DMS79 treated with DMSO at 0.1 percent for 48 hours (cell line): Measurements from ENCODE around the gene DHRS12.

Experiments
- DNase-seq: peaks from one replicate; lab custom pipeline; 2025; lab: John Stamatoyannopoulos, UW

DHRS12 gene

GRCh38 chr13:51781246-51782022, 22.5 kb downstream of the DHRS12 start:
- DNase-seq = no peak

GRCh38 chr13:51780099-51780498, 23.9 kb downstream of the DHRS12 start:
- no peak for DNase-seq

- DNase-seq = peak; percentile 54
Measured at GRCh38 chr13:51778392-51778791, 25.6 kb downstream of the DHRS12 start.

GRCh38 chr13:51777921-51778320, 26.0 kb downstream of the DHRS12 start:
- DNase-seq = no peak

- no peak for DNase-seq
Measured at GRCh38 chr13:51776179-51776578, 27.8 kb downstream of the DHRS12 start.

GRCh38 chr13:51773515-51773914, 30.4 kb downstream of the DHRS12 start:
- DNase-seq = no peak

- DNase-seq = no peak
Measured at GRCh38 chr13:51772781-51773180, 31.2 kb downstream of the DHRS12 start.

GRCh38 chr13:51772105-51772455, 31.9 kb downstream of the DHRS12 start:
- no peak for DNase-seq

GRCh38 chr13:51771418-51772104, 32.4 kb downstream of the DHRS12 start:
- no peak for DNase-seq

- no peak for DNase-seq
Measured at GRCh38 chr13:51770681-51771417, 33.1 kb downstream of the DHRS12 start.

- no peak for DNase-seq
Measured at GRCh38 chr13:51770160-51770559, 33.8 kb downstream of the DHRS12 start.

GRCh38 chr13:51769455-51770127, 34.4 kb downstream of the DHRS12 start:
- no peak for DNase-seq

GRCh38 chr13:51768976-51769375, 35.0 kb downstream of the DHRS12 start:
- no peak for DNase-seq

- DNase-seq = no peak
Measured at GRCh38 chr13:51768378-51768921, 35.5 kb downstream of the DHRS12 start.

GRCh38 chr13:51767100-51767499, 36.9 kb downstream of the DHRS12 start:
- no peak for DNase-seq

GRCh38 chr13:51765142-51765515, 38.8 kb downstream of the DHRS12 start:
- no peak for DNase-seq

GRCh38 chr13:51764184-51765141, 39.5 kb downstream of the DHRS12 start:
- peak; percentile 71 for DNase-seq

- no peak for DNase-seq
Measured at GRCh38 chr13:51763486-51763885, 40.5 kb downstream of the DHRS12 start.

GRCh38 chr13:51761643-51762350, 42.2 kb downstream of the DHRS12 start:
- no peak for DNase-seq

GRCh38 chr13:51760592-51760991, 43.4 kb downstream of the DHRS12 start:
- DNase-seq = no peak
